Thyroid gland (tissue), 4 donors: ENCODE measurements around the gene GHRL.

Experiments used
- CTCF ChIP-seq, 6 experiments: fragments of 200-600 bp in 3 of 6; fragments of 450-650 bp in 3 of 6; sonication (generic) in 3 of 6; IDR thresholded peaks; one replicate each; pipeline ENCODE4 v1.5.1; 2016 to 2019; ENCODE audit warnings: antibody characterized with exemption in 6 of 6, mild to moderate bottlenecking in 2 of 6, inconsistent platforms in 1 of 6, moderate library complexity in 1 of 6
- POLR2A ChIP-seq, 2 donors: fragments of 450-650 bp; IDR thresholded peaks; one replicate each; pipeline ENCODE4 v1.6.1; 2017; ENCODE audit warnings: antibody characterized with exemption in 2 of 2, mild to moderate bottlenecking in 2 of 2, moderate library complexity in 1 of 2

DNA sequence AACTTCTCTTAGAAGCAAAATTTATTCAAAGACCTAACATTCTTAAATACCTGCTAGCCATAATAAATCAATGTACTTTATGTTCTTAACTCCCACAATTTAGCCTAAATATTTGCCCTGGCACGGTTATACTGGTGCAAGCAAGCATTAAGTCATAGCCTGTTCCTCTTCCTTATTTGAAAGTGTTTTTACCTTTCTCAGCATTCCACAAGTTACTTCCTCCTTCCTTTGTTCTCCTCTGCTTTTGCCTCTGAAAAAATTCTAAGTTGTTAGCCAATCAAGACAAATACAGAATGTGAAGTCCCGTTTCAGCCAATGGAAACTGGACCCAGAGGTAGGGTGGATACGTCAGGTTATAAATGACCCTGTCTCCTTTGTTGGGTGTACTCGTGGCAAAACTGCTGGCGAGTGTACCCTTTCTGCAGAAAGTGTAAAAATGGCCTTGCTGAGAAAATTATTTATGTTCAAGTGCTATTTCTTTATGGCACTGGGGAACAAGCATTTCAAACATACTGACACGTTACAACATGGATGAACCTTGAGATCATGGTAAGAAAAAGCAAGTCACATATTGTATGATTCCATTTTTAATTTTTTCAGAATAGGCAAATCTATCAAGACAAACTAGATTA, 47.5 kb downstream of the GHRL start:
- TF ChIP-seq CTCF (IDR thresholded peaks at IDR 0.05) (no peak), POLR2A (IDR thresholded peaks at IDR 0.05) (no peak)
